ENCODE measurements around the gene SPA17.

The SPA17 gene

DNA sequence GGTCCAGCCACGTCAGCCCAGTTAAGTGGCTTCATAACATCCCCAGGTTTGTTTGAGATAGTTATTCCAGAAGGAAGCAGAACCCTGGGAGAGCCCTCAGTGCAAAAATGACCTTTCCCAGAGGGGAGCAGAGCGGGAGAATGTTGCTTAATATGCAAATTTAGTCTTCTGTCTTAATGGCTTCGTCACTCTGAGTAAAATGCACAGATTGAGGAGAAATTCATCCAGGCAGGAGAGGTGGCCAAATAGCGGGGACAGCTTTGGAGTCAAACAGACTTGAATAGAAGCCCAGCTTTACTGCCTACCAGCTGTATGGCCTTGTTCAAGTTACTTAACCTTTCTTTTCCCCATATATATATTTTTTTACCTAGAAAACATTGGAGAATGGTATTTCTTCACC is 53.8 kb downstream of the SPA17 start:
- no peak for DNase-seq

DNA sequence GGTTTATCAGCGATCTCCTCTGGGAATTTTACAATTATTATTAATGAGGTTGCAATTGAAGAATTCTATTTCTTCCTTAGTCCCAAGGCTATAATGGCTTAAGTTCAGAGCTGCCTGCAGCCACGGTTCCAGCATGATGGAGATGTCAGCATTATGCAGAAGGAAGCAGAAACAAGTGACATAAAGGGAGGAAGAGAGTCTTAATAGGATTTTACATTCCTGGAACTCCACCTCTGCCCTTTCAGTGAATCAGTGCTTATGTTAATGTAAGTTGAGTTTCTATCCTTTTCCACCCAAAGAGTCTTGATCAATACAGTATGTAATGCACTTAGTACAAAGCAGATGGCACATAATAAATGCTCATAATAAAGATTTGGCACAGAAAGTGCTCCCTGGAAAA is 54.4 kb downstream of the SPA17 start:
- DNase-seq, result no peak

DNA sequence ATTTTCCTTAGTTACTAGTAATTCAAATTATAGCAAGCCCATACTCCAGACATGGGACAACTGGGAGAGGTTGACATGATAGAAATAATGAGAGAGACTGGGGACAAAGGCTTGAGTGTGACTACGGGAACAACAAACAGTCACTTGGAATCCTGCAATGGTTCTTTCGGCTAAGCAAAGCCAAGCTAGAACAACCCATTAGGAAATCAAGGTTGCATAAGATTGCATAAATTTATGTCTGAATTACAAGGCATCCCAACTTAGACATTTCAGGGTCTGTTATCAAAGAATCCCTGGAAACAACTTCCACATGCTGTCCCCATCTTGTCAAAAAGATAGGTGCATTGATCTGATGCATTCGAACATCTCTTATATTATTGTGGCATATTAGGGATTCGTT is 55.9 kb downstream of the SPA17 start:
- DNase-seq, result no peak

DNA sequence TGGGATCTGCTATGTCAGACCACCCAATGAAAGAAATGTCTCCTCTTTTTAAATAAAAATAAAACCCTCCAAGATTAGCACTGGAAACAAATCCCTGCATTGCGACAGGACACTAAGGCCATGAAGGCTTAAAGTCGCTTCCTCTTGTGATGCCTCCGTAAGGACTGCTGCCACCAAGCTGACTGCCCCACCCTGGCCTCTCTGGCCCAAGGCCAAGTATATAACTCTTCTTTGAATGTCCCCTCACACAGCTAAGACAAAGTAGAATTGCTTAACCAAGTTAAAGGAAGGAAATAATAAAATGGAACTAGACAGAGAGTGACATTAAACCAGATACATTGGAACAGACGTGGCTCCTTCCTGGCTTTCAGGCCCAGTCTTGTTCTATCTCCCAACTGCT is 58.5 kb downstream of the SPA17 start:
- peak in 1 of 2 donors; percentile 56 for DNase-seq

DNA sequence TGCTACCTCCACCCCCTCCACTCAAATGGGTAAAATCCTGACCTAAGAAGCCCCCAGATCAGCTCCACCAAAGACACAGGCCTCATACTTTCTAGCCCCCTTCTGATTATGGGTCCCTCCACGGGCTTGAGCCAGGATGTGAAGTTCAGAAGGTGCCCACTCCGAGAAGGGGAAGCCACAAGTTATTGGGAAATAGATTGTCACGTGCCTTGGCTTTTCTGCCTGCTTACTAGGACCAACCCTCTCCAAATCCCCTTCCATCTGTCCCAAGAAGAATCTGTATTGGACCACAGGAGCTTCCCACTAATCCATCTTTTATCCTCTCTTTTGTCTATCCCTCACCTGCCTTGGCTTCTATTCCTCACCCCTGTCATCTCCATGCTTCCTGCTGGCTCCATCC is 63.0 kb downstream of the SPA17 start:
- DNase-seq, result no peak

DNA sequence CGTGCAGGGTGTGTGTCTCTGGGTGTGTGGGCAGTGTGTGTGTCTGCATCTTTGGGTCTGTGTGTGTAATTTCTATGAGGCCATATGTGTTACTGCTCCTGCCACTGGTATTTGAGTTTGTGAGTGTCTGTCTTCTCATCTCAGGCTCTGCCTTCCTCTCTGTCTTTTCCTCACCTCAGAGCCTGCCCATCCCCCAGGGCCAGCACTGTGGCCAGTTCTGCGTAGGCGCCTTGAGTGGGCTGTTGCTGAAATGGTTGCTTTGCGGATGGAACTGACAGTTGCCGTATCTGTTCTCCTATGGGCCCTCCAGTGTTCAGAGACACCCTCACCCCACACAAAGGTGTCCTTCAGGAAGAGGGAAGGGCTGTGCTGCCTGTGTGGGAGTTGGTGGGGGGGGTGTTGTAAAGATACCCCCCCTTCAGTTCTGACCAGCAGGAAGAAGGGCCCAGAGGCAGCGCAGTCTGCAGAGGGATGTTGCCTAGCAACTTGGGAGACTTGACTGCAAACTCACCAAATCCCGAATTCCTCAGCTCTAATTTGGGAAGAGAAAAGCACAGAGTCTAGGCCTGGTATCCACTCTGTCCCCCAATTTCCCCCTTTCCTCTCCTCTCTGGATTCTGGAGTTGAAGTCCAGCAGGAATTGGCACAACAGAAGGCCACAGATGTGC is 64.1 kb downstream of the SPA17 start:
- DNase-seq, result no peak

DNA sequence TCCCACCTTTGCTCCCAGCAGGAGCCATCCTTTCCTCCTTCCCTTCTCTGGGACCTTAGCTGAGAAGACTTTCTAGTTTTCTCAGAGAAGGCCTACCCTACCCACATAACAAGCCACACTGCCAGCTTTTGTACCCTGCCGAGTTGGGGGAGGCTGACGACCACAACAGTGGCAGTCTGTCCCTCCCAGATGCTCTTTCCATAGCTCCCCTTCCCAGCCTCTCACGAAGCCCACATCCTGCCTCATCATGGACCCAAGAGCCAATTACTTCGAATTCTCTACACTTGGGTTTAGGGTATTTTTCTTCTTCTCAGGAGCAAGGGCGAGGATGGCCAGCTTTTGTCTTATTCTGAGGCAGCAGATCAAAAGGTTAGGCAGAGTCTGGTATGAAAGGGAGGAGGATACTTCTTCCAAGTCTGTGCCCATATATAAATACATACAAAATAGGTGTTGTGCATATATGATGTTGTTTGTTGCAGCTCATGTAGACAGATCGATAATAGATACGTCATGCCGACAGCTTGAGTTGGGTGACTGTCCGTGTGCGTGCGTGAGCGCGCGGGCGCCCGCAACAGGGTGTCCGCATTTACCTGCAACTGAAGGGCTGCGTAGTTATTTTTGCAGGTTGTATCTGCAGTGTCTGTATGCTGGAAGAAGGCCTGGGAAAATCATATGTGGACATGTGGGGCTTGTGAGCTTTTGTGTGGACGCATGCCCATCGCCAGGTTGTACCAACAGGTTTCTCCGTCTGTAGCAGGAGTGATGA is 65.2 kb downstream of the SPA17 start:
- no peak for DNase-seq

DNA sequence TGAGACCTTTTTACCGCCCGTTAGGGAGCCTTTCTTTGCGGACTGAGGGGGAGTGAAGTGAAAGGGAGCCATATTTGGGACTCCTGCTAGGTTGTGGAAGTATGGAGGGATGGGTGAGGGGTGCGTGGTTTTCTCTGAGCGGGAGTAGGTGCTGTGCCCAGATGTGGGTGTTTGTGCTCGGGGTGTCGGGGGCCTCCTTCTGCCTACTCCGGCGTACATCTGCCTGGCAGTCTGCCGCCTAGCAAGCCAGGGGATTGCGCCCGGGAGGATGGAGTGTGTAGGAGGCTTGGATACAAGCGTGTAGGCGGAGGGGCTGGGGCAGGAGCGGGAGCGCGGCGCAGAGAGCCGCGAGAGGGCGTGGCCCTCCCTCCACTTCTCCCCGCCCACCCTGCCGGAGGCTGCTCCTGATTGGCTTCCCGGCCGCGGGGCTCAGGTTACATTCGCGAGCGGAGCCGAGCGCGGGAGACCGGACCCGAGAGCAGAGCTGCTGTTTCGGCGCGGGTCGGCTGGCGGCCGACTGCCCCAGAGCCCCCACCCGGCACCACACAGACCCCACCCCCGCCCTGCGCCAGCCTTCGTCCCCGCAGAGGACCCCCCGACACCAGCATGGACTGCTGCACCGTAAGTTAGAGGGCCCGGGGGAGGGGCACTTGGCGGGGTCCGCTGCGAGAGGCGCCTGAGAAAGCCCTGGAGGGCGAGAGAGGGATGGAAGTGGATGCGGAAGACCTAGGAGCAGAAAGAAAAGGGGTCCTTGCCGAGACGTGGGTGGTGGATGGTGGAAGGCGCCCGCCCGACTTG is 66.0 kb downstream of the SPA17 start, which contains the start of gene NRGN:
TSS of gene NRGN (plus strand) at position 464 of the 798 bp plus-strand sequence. CDS start at position 607, 143 bp downstream.
- DNase-seq, result peak; percentile 83 to 85

DNA sequence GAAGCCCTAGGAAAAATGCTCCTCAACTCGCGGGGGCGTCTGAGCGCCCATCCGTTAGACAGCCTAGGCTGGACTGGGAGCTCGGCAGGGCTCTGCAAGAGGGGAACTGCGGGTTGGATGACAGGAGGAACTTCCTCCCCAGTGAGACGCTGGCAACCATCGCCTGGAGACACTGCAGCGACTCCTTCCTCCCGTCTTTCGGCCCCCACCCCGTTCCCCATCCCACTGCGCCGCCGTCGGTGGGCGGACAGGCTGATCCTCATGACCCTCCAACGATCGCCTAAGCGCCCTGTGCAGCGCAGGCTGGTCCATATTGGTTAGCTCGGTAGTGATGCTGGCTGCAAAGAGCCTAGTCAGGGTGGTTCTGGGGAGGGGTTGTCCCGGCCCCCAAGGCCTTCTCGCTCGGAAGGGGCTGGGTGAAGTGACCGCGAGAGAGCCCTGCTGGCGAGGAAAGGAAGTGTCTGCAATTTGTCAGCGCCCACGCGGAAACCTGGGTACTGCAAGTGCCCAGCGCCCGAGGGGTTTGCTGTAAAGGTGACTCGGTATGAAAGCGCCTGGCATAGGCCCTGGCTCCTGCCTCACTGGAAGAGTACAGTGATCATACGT is 66.7 kb downstream of the SPA17 start:
- DNase-seq, result peak; percentile 59 to 60

DNA sequence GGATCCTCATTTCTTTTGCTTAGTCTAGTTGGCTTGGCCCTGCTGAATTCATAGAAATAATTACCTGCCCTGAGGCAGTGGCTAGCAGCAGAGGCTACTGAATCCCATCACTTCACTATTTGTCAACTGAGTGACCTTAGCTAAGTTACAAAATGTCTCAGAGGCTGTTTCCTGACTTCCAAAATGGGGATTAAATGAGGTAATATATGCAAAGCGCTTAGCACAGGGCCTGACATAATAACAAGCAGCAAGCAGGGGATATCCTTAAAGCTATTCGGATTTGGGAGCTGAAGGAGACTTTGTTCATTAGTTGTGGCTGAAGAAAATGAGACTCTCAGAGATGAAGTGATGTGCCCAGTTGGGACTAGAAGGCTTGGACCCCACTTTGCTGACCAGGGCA is 68.9 kb downstream of the SPA17 start:
- no peak for DNase-seq

DNA sequence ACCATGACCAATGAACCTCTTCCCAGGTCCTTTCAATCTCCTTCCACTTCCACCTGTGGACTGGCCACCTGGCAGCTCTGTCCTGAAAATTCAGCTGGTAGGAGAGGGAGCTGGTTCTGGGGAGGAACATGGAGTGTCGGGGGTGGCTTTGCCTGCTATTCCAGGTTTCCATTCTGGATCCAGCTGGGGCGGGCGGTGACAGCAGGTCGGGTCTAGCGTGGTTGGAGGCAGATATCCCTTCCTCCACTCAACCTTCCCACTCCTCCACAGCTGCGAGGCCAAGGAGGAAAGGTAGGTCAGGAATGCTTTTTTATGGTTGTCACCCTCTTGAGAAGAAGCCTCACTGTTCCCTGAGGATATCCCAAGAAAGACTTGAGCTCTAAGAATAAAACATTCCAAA is 69.3 kb downstream of the SPA17 start:
- no peak for DNase-seq

DNA sequence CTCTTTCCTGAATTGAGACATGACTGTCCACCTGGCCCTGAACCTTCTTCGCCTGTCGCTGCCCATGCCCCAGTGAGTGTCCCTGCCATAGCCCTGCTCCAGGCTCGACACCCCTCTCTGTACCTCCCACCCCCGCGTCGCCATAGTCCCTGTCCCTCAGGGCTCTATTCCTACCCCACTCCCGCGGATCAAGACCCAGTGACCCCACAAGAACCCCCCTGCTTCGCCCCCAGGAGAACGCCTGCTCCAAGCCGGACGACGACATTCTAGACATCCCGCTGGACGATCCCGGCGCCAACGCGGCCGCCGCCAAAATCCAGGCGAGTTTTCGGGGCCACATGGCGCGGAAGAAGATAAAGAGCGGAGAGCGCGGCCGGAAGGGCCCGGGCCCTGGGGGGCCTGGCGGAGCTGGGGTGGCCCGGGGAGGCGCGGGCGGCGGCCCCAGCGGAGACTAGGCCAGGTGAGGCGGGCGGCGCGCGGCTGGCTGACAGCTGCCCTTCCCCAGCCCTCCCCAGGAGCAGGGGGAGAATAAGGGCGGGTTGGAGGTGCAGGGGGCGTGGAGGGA is 71.6 kb downstream of the SPA17 start:
- DNase-seq, result no peak

DNA sequence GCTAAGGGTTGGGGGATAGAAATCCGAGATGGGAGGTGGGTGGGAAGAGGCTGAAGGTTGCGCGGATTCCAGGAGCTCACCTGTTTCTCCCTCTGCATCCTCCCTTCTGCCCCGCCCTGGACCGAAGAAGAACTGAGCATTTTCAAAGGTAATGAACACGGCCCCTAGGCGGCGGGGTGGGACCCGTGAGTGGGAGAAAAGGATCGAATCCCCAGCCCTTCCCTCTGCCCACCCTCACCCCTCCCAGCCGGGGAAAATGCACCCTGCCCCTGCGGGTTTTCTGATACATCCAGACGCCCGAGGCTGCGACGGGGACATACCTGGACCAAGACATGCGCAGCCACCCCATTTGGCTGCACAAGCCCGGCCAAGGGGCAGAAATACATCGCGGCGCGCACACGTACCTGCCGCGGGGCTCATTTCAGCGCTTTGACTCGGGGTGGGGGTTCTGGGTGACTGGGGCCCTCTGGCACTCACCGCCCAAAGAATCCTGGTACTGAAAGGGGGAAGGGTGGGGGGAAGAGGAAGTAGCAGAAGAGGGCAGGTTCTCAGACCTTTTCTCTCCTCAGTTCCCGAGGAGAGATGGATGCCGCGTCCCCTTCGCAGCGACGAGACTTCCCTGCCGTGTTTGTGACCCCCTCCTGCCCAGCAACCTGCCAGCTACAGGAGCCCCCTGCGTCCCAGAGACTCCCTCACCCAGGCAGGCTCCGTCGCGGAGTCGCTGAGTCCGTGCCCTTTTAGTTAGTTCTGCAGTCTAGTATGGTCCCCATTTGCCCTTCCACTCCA is 72.3 kb downstream of the SPA17 start:
- peak; percentile 26 to 37 for DNase-seq

DNA sequence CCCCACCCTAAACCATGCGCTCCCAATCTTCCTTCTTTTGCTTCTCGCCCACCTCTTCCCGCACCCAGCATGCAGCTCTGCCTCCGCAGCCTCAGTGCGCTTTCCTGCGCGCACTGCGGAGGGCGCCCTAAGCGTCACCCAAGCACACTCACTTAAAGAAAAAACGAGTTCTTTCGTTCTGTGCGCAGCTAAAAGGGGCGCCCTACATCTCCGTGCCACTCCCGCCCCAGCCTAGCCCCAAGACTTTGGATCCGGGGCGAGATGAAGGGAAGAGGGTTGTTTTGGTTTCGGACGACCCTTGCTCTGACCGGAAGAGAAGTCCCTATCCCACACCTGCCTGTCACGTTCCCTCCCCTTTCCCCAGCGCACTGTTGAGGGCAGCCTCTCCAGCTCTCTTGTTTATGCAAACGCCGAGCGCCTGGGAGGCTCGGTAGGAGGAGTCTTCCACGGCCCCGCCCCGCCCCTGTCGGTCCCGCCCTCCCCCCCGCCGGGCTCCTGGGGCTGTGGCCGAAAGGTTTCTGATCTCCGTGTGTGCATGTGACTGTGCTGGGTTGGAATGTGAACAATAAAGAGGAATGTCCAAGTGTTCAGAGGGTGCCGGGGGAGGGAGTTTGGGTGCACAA is 73.0 kb downstream of the SPA17 start:
- DNase-seq, result peak; percentile 84 to 85
